GM10847 (cell line): ENCODE data around the gene LEP.

Experiments used
- POLR2A ChIP-seq: IDR thresholded peaks from 2 replicates; pipeline ENCODE4 v1.6.1; 2011; ENCODE audit not compliant: insufficient read length; ENCODE audit errors: extremely low read depth

The LEP gene

GRCh38 chr7:128240696-128241386 lies at the start of gene LEP:
TSS of gene LEP (plus strand) at chr7:128241278. CDS start at chr7:128252019, 10,741 bp downstream.
- TF ChIP-seq POLR2A = no peak

- TF ChIP-seq POLR2A = no peak
These were observed 48.5 kb upstream of the LEP start for GRCh38 chr7:128192497-128193142.

GRCh38 chr7:128194533-128195282 lies 46.4 kb upstream of the LEP start:
- TF ChIP-seq POLR2A = no peak

GRCh38 chr7:128197589-128197988 lies 43.5 kb upstream of the LEP start:
- no peak for TF ChIP-seq POLR2A

GRCh38 chr7:128197989-128198580 lies 43.0 kb upstream of the LEP start:
- TF ChIP-seq POLR2A = no peak

- TF ChIP-seq POLR2A = no peak
These were observed 40.7 kb upstream of the LEP start for GRCh38 chr7:128200376-128200775.

GRCh38 chr7:128201067-128201689 lies 39.9 kb upstream of the LEP start:
- TF ChIP-seq POLR2A = no peak

GRCh38 chr7:128201690-128202085 lies 39.4 kb upstream of the LEP start:
- no peak for TF ChIP-seq POLR2A

GRCh38 chr7:128202287-128202957 lies 38.7 kb upstream of the LEP start:
- no peak for TF ChIP-seq POLR2A

GRCh38 chr7:128203047-128203491 lies 38.0 kb upstream of the LEP start:
- no peak for TF ChIP-seq POLR2A

- no peak for TF ChIP-seq POLR2A
These were observed 37.3 kb upstream of the LEP start for GRCh38 chr7:128203710-128204214.

- no peak for TF ChIP-seq POLR2A
These were observed 36.6 kb upstream of the LEP start for GRCh38 chr7:128204455-128204854.

GRCh38 chr7:128205068-128205467 lies 36.0 kb upstream of the LEP start:
- no peak for TF ChIP-seq POLR2A

GRCh38 chr7:128206017-128206746 lies 34.9 kb upstream of the LEP start:
- no peak for TF ChIP-seq POLR2A
